ENCODE measurements around the gene NFATC2.
A peak's percentile ranks its signal among the peaks of the same experiment; 100 is the strongest.

NFATC2 gene

DNA sequence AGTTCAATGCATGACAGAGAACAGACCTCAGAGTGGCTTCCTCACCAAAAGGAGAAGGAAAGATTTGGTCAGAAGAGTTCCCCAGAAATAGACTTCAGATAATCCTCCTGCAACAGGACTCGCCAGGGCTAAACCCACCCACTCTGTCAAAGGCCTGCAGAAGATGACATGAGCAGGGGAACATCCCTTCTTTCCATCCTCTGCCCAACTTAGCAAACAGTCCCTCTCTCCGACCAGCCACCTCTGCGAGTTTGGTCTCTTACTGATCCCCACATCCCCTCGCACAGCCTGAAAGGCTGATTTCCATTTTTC is 7.5 kb downstream of the NFATC2 start (continued):
- TF ChIP-seq, protein P1, sequence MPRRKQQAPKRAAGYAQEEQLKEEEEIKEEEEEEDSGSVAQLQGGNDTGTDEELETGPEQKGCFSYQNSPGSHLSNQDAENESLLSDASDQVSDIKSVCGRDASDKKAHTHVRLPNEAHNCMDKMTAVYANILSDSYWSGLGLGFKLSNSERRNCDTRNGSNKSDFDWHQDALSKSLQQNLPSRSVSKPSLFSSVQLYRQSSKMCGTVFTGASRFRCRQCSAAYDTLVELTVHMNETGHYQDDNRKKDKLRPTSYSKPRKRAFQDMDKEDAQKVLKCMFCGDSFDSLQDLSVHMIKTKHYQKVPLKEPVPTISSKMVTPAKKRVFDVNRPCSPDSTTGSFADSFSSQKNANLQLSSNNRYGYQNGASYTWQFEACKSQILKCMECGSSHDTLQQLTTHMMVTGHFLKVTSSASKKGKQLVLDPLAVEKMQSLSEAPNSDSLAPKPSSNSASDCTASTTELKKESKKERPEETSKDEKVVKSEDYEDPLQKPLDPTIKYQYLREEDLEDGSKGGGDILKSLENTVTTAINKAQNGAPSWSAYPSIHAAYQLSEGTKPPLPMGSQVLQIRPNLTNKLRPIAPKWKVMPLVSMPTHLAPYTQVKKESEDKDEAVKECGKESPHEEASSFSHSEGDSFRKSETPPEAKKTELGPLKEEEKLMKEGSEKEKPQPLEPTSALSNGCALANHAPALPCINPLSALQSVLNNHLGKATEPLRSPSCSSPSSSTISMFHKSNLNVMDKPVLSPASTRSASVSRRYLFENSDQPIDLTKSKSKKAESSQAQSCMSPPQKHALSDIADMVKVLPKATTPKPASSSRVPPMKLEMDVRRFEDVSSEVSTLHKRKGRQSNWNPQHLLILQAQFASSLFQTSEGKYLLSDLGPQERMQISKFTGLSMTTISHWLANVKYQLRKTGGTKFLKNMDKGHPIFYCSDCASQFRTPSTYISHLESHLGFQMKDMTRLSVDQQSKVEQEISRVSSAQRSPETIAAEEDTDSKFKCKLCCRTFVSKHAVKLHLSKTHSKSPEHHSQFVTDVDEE (CRISPR knock-in tag; IDR thresholded peaks at IDR 0.05): no peak
- no peak for TF ChIP-seq ZNF8 (CRISPR knock-in tag; IDR thresholded peaks at IDR 0.05)

DNA sequence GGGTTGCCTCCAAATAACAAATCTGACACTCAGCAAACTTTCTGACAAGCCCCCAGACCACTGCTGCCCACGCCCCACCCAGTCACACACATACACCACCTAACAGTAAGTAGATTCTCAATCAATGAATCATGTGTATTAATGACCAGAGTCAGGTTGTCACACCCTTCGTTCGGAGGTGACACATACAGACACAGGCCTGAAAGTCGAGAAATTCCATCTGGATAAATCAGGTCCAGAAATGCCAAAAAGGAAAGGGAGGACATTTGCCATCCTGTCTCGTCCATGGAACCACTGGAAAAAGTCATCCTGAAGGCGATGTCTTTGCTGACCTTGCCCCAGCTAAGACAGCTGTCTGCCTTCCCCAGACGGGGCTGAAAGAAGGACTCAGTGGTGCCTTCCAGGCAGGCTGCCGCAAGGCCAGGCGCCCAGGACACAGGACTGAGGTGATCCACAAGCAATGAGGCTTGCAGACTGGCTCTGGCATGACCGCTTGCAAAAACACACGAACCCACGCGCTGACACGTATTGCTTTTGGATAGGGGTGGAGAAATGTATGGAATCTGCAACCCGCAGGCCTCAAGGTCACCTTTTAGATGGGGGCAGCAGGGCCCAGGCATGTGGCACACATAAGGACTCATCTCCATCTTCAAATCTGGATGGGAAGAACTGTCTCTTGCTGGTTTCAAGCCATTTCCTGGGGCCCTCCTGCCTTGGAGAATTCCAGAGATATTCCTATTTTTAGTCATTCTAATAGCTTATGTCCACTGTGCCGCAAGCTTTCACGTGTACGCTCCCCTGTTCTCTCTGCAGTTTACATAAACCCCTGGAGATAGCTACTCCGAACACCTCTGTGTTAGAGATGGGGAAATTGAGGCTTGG is 9.0 kb downstream of the NFATC2 start:
- peak; percentile 53 for ATAC-seq
- no peak for TF ChIP-seq CSDC2 (CRISPR knock-in tag; IDR thresholded peaks at IDR 0.05)
- no peak for TF ChIP-seq ZC3H10 (CRISPR knock-in tag; IDR thresholded peaks at IDR 0.05)
- TF ChIP-seq TCF4 (CRISPR knock-in tag; IDR thresholded peaks at IDR 0.05; ENCODE audit: borderline replicate concordance): no peak
- TF ChIP-seq, protein P2, sequence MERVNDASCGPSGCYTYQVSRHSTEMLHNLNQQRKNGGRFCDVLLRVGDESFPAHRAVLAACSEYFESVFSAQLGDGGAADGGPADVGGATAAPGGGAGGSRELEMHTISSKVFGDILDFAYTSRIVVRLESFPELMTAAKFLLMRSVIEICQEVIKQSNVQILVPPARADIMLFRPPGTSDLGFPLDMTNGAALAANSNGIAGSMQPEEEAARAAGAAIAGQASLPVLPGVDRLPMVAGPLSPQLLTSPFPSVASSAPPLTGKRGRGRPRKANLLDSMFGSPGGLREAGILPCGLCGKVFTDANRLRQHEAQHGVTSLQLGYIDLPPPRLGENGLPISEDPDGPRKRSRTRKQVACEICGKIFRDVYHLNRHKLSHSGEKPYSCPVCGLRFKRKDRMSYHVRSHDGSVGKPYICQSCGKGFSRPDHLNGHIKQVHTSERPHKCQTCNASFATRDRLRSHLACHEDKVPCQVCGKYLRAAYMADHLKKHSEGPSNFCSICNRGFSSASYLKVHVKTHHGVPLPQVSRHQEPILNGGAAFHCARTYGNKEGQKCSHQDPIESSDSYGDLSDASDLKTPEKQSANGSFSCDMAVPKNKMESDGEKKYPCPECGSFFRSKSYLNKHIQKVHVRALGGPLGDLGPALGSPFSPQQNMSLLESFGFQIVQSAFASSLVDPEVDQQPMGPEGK (CRISPR knock-in tag; IDR thresholded peaks at IDR 0.05; ENCODE audit: borderline replicate concordance): no peak
- no peak for TF ChIP-seq ESRRG (CRISPR knock-in tag; IDR thresholded peaks at IDR 0.05)
- no peak for TF ChIP-seq ZFP3 (CRISPR knock-in tag; IDR thresholded peaks at IDR 0.05)
- TF ChIP-seq PPARA (CRISPR knock-in tag; IDR thresholded peaks at IDR 0.05; ENCODE audit: borderline replicate concordance): no peak

DNA sequence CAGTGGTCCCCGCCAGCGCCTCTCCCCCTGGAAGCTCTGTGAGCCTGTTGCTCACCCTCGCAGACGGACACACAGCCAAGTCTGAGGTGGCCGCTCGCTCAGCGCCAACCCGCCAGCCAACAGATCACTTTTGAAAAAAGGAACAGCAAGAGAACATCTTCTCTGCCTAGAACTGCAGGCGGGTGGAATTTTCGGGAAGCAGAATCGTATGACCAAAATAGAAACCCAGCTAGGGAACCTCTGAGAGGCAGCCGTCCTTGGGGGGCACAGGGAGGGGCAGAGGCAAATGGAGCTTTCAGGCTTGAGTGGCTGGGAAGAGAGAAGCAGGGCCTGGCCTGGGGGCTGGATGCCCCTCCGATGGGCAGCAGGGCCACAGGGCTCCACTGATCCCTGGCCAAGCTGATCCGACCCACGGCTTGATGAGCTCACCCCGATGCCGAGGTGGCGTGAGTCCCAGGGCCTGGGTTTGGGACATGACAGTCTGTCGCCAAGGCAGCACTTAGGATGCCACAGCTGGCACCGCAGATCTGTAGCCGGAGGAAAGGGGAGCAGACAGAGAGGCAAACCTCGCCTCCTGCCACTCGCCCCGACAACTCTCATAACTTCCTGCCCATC is 9.8 kb downstream of the NFATC2 start:
- no peak for ATAC-seq
- TF ChIP-seq ZNF8 (CRISPR knock-in tag; IDR thresholded peaks at IDR 0.05): no peak
- no peak for TF ChIP-seq PPARA (CRISPR knock-in tag; IDR thresholded peaks at IDR 0.05; ENCODE audit: borderline replicate concordance)
- TF ChIP-seq, protein P2 (CRISPR knock-in tag; IDR thresholded peaks at IDR 0.05; ENCODE audit: borderline replicate concordance): no peak
- no peak for TF ChIP-seq ZC3H10 (CRISPR knock-in tag; IDR thresholded peaks at IDR 0.05)
- no peak for TF ChIP-seq BACH2 (CRISPR knock-in tag; IDR thresholded peaks at IDR 0.05; ENCODE audit: borderline replicate concordance)
- TF ChIP-seq, protein P1 (CRISPR knock-in tag; IDR thresholded peaks at IDR 0.05): no peak
- TF ChIP-seq SNAI2 (CRISPR knock-in tag; IDR thresholded peaks at IDR 0.05): no peak
- TF ChIP-seq ZFP30 (CRISPR knock-in tag; IDR thresholded peaks at IDR 0.05): no peak
- no peak for TF ChIP-seq ZFP3 (CRISPR knock-in tag; IDR thresholded peaks at IDR 0.05)
- TF ChIP-seq GLIS3 (CRISPR knock-in tag; IDR thresholded peaks at IDR 0.05): no peak
- TF ChIP-seq, protein P3, sequence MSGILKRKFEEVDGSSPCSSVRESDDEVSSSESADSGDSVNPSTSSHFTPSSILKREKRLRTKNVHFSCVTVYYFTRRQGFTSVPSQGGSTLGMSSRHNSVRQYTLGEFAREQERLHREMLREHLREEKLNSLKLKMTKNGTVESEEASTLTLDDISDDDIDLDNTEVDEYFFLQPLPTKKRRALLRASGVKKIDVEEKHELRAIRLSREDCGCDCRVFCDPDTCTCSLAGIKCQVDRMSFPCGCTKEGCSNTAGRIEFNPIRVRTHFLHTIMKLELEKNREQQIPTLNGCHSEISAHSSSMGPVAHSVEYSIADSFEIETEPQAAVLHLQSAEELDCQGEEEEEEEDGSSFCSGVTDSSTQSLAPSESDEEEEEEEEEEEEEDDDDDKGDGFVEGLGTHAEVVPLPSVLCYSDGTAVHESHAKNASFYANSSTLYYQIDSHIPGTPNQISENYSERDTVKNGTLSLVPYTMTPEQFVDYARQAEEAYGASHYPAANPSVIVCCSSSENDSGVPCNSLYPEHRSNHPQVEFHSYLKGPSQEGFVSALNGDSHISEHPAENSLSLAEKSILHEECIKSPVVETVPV (CRISPR knock-in tag; IDR thresholded peaks at IDR 0.05): no peak
- TF ChIP-seq ZNF565 (CRISPR knock-in tag; conservative IDR thresholded peaks at IDR 0.05; ENCODE audit: low read depth): no peak
- no peak for TF ChIP-seq TCF4 (CRISPR knock-in tag; IDR thresholded peaks at IDR 0.05; ENCODE audit: borderline replicate concordance)
- TF ChIP-seq, protein P4, sequence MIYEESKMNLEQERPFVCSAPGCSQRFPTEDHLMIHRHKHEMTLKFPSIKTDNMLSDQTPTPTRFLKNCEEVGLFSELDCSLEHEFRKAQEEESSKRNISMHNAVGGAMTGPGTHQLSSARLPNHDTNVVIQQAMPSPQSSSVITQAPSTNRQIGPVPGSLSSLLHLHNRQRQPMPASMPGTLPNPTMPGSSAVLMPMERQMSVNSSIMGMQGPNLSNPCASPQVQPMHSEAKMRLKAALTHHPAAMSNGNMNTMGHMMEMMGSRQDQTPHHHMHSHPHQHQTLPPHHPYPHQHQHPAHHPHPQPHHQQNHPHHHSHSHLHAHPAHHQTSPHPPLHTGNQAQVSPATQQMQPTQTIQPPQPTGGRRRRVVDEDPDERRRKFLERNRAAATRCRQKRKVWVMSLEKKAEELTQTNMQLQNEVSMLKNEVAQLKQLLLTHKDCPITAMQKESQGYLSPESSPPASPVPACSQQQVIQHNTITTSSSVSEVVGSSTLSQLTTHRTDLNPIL (CRISPR knock-in tag; IDR thresholded peaks at IDR 0.05; ENCODE audit: low read depth): no peak
- no peak for TF ChIP-seq OSR1 (CRISPR knock-in tag; IDR thresholded peaks at IDR 0.05)
- no peak for TF ChIP-seq ESRRG (CRISPR knock-in tag; IDR thresholded peaks at IDR 0.05)
- TF ChIP-seq ZNF70 (CRISPR knock-in tag; IDR thresholded peaks at IDR 0.05): no peak
